Sigmoid colon (tissue), 7 donors: ENCODE results near the gene SNX1. TPM values are rescaled to one million over a fixed set of nuclear protein-coding genes. Genes with fewer than 3 reads are reported as not detected.

ENCODE experiments used
- DNase-seq: peaks from one replicate; pipeline ENCODE4 v3.0.0-alpha.2; 2019
- H3K27ac ChIP-seq, 4 donors: fragments of 200-600 bp; sonication (generic); one replicate each; pipeline ENCODE4 v1.5.1; 2016 to 2019; ENCODE audit warnings: mild to moderate bottlenecking in 1 of 4
- H3K27me3 ChIP-seq, 3 donors: fragments of 200-600 bp; sonication (generic); one replicate each; pipeline ENCODE4 v1.5.1; 2019; ENCODE audit warnings: mild to moderate bottlenecking in 1 of 3
- H3K36me3 ChIP-seq, 4 donors: fragments of 200-600 bp; sonication (generic); one replicate each; pipeline ENCODE4 v1.5.1; 2016 to 2019
- H3K4me1 ChIP-seq, 4 donors: fragments of 200-600 bp; sonication (generic); one replicate each; pipeline ENCODE4 v1.5.1; 2017 to 2019
- H3K4me3 ChIP-seq, 4 donors: fragments of 200-600 bp; sonication (generic); one replicate each; pipeline ENCODE4 v1.5.1; 2017 to 2019; ENCODE audit warnings: mild to moderate bottlenecking in 2 of 4, moderate library complexity in 1 of 4
- H3K9me3 ChIP-seq, 4 donors: fragments of 200-600 bp in 3 of 4; sonication (generic) in 3 of 4; one replicate each; pipeline versions ENCODE4 v1.5.1 to v1.6.1; 2013 to 2019
- EP300 ChIP-seq, 4 donors: sonication (generic); formaldehyde crosslinking; IDR thresholded peaks; one replicate each; pipeline ENCODE4 v1.6.1; 2017; ENCODE audit warnings: antibody characterized with exemption in 4 of 4
- POLR2A ChIP-seq, 2 donors: fragments of 450-650 bp; IDR thresholded peaks; one replicate each; pipeline ENCODE4 v1.6.1; 2016; ENCODE audit warnings: antibody characterized with exemption in 2 of 2, mild to moderate bottlenecking in 2 of 2, moderate library complexity in 2 of 2
- POLR2AphosphoS5 ChIP-seq, 4 donors: sonication (generic); formaldehyde crosslinking; IDR thresholded peaks; one replicate each; pipeline ENCODE4 v1.6.1; 2017; ENCODE audit warnings: antibody characterized with exemption in 4 of 4
- WGBS, 2 donors: extraction: QIAGEN DNeasy Blood & Tissue Kit; methylation state at CpG; one replicate each; pipeline ENCODE4 v1.1.7; 2013; 5-methylcytosine and 5-hydroxymethylcytosine counted together
- intact Hi-C: fragments of 100-400 bp; cut with DNase I; formaldehyde crosslinking; loops from one replicate; pipeline ENCODE4 v1.15.1; 2023
- polyA plus RNA-seq, 3 donors: library from polyadenylated mRNA; stranded (reverse); fragments of 200-250 nt; gene quantifications; one replicate each; pipeline ENCODE4 v1.2.3, GENCODE V29; 2013
- total RNA-seq, 4 donors: library from RNA; depleted of rRNA; stranded (reverse); fragments of >200 nt; gene quantifications; one replicate each; pipeline ENCODE4 v1.1.0, GENCODE V29; 2016
- TF ChIP-seq, protein P1 (sequence below), 4 experiments: fragments of 450-650 bp in 3 of 4; fragments of 200-600 bp in 1 of 4; IDR thresholded peaks; one replicate each; pipeline ENCODE4 v1.5.1; 2016 to 2019; ENCODE audit warnings: antibody characterized with exemption in 4 of 4, mild to moderate bottlenecking in 3 of 4, moderate library complexity in 2 of 4
- donor health status: healthy with polysubstance abuse.
- donor health status: Bipolar disorder and iron deficiency.
- donor health status: healthy.

Gene SNX1
- total and polyA plus RNA-seq, 7 donors, result 70.3 to 88.1 (median 75.1) TPM

DNA sequence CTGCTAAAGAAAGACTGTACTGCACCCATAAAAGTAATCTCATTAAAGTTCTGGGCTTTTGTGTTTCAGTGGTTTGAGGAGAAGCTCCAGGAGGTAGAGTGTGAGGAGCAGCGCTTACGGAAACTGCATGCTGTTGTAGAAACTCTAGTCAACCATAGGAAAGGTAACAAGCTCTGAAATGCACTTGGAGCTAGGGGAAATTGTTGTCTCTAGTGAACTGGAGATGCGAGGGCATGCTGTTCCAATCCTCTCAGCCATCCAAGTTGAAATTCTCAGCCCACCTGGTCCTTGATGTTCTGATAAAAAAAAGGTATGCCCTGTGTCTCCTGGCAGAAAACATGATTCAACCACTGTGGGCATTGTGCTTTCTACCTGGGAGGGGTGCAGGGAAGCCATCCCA, 34.4 kb downstream of the SNX1 start:
- Histone ChIP-seq H3K36me3 (peaks cover 53 to 100% (median 84%) of the 10 kb centered on the region in 4 donors), H3K4me3 (no peak overlapping the region), H3K9me3 (no peaks in the 10 kb centered on the region), H3K27me3 (no peaks in the 10 kb centered on the region), H3K27ac (no peak overlapping the region), H3K4me1 (peaks cover 0 to 15% (median 7%) of the 10 kb centered on the region in 4 donors)
- intact Hi-C loops, result no loop called here
- no peak for DNase-seq
- WGBS, 2 donors, result 97 to 98% methylated on average over 3 of the region's 3 CpGs
- TF ChIP-seq EP300 (IDR thresholded peaks at IDR 0.05) (no peak), POLR2A (IDR thresholded peaks at IDR 0.05) (no peak), POLR2AphosphoS5 (IDR thresholded peaks at IDR 0.05) (no peak)
- TF ChIP-seq, protein P1, sequence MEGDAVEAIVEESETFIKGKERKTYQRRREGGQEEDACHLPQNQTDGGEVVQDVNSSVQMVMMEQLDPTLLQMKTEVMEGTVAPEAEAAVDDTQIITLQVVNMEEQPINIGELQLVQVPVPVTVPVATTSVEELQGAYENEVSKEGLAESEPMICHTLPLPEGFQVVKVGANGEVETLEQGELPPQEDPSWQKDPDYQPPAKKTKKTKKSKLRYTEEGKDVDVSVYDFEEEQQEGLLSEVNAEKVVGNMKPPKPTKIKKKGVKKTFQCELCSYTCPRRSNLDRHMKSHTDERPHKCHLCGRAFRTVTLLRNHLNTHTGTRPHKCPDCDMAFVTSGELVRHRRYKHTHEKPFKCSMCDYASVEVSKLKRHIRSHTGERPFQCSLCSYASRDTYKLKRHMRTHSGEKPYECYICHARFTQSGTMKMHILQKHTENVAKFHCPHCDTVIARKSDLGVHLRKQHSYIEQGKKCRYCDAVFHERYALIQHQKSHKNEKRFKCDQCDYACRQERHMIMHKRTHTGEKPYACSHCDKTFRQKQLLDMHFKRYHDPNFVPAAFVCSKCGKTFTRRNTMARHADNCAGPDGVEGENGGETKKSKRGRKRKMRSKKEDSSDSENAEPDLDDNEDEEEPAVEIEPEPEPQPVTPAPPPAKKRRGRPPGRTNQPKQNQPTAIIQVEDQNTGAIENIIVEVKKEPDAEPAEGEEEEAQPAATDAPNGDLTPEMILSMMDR (IDR thresholded peaks at IDR 0.05), result no peak

DNA sequence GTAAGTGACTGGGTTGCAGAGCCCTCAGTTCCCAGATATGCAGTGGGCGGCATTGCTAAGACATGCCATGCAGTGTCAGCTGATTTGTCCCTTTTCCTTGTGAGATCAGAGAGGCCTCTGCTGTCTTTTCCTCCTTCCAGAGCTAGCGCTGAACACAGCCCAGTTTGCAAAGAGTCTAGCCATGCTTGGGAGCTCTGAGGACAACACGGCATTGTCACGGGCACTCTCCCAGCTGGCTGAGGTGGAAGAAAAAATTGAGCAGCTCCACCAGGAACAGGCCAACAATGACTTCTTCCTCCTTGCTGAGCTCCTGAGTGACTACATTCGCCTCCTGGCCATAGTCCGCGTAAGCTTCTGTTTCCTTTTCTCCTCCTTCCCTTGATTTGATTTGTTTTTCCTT, 35.8 kb downstream of the SNX1 start:
- Histone ChIP-seq H3K27ac (no peak overlapping the region), H3K27me3 (no peaks in the 10 kb centered on the region), H3K9me3 (no peaks in the 10 kb centered on the region), H3K36me3 (peaks cover 60 to 100% (median 86%) of the 10 kb centered on the region in 4 donors), H3K4me3 (no peak overlapping the region), H3K4me1 (peaks cover 0 to 15% (median 7%) of the 10 kb centered on the region in 4 donors)
- intact Hi-C loops, result no loop called here
- DNase-seq, result no peak
- WGBS, 2 donors, result 97% methylated on average over 7 of the region's 7 CpGs
- TF ChIP-seq EP300 (IDR thresholded peaks at IDR 0.05) (no peak), POLR2AphosphoS5 (IDR thresholded peaks at IDR 0.05) (no peak), POLR2A (IDR thresholded peaks at IDR 0.05) (no peak)
- TF ChIP-seq, protein P1 (IDR thresholded peaks at IDR 0.05), result no peak

DNA sequence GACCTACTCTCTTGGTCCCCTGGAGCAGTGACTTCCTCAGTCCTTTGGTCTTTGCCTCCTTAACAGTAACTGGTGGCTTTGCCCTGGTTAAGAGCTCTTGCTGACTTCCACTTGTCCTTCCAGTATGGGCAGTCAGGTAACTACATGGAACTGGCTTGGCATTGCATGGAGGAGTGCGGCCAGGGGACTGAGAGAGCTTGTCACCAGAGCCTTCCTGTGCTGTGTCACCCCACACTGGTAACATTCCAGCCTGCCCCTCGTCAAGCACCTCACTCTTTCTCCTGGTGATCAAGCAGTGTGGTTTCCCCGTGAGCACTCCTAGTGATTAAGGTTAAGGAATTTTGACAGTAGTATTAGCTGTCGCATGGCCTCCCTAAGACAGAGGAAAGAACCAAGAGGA, 36.4 kb downstream of the SNX1 start:
- WGBS, 2 donors, result 97% methylated on average over 4 of the region's 4 CpGs
- intact Hi-C loops, result no loop called here
- Histone ChIP-seq H3K27ac (no peak overlapping the region), H3K27me3 (no peaks in the 10 kb centered on the region), H3K4me3 (no peak overlapping the region), H3K36me3 (peaks cover 64 to 100% (median 86%) of the 10 kb centered on the region in 4 donors), H3K9me3 (no peaks in the 10 kb centered on the region), H3K4me1 (peaks cover 0 to 15% (median 7%) of the 10 kb centered on the region in 4 donors)
- DNase-seq, result no peak
- TF ChIP-seq, protein P1 (IDR thresholded peaks at IDR 0.05), result no peak
- TF ChIP-seq POLR2AphosphoS5 (IDR thresholded peaks at IDR 0.05), result no peak
- TF ChIP-seq EP300 (IDR thresholded peaks at IDR 0.05), result no peak
- no peak for TF ChIP-seq POLR2A (IDR thresholded peaks at IDR 0.05)

DNA sequence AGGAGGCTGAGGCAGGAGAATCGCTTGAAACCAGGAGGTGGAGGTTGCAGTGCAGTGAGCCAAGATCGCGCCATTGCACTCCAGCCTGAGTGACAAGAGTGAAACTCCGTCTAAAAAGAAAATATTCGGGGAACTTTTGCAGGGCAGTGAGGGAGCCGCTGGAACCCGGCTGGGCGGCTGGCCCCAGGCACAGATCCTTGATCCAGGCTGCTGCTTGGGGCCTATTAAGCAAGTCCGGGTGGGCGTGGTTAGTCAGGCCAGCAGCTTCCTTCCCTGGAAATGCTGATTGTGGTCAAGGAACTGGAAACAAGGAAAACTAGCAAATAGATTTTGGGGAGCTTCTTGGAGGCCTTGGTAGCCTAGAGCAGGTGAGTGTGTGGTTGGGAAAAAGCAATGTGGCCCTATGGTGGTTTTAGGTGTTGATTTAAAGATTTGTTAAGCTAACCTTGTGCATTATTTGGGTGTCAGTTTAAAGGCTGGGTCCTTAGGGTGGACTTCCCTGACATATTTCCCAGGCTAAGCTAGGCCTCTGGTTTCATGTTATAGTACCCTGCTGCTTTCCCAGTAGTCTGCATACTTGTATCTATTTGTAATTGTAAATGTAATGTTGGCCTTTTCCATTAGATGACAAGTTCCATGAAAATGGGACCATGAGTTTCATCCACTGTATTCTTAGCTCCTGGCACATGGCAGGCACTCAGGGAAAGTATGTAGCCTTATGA, 38.0 kb downstream of the SNX1 start:
- Histone ChIP-seq H3K27ac (no peak overlapping the region), H3K27me3 (no peaks in the 10 kb centered on the region), H3K4me3 (no peak overlapping the region), H3K36me3 (peaks cover 58 to 100% (median 84%) of the 10 kb centered on the region in 4 donors), H3K9me3 (no peaks in the 10 kb centered on the region), H3K4me1 (peaks cover 0 to 15% (median 7%) of the 10 kb centered on the region in 4 donors)
- WGBS, 2 donors, result 96% methylated on average over 10 of the region's 10 CpGs
- no peak for DNase-seq
- TF ChIP-seq, protein P1 (IDR thresholded peaks at IDR 0.05), result no peak
- TF ChIP-seq POLR2A (IDR thresholded peaks at IDR 0.05), result no peak
- intact Hi-C loops, result no loop called here
